ENCODE data around the gene ANKRD12.

The ANKRD12 gene

DNA sequence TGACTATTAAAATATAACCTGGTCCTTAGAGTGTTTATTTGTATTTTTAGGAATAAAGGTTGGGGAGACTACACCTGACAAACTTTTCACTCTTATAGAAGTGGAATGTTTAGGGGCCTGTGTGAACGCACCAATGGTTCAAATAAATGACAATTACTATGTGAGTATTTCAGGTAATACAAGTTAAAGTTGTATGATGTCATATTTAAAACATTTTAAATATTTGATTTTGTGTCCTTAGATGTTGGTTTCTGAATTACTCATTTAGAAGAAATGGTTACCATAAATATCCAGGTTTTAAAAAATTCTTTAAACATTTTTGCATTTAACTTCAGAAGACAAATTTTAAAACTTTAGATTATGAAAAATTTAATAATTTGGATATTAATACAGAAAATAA is 11.8 kb upstream of the ANKRD12 start:
- Histone ChIP-seq H3K4me3 (ENCODE audit: low read length) (no peak overlapping the region), H3K4me1 (ENCODE audit: low read length) (peaks cover 30% of the 10 kb centered on the region)

DNA sequence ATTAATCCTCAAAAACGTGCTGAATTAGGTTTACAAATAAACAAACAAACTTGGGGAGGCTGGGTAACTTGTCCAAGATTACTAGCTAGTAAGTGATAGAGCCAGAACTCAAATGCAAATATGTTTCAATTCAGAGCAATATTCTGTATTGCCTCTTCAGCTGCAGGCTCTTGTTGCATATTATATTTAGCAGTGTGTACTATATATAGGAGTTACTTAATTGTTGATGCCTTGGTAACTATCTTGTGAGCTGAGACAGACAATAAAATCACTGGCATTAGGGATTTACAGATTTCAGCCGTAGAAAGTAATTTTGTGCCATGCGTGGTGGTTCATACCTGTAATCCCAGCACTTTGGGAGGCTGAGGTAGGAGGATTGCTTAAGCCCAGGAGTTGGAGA is 10.2 kb upstream of the ANKRD12 start:
- Histone ChIP-seq H3K4me2 (ENCODE audit: low read length) (no peak overlapping the region), H3K9ac (ENCODE audit: low read length) (no peak overlapping the region), H3K79me2 (ENCODE audit: low read length) (peaks cover 99% of the 10 kb centered on the region), H3K27ac (ENCODE audit: low read length) (no peak overlapping the region), H3K27me3 (ENCODE audit: low read depth, low read length) (no peaks in the 10 kb centered on the region), H3K4me1 (ENCODE audit: low read length) (peaks cover 14% of the 10 kb centered on the region), H4K20me1 (ENCODE audit: insufficient read depth, low read length) (peaks cover 30% of the 10 kb centered on the region), H3K4me3 (ENCODE audit: low read length) (no peak overlapping the region), H3K36me3 (replicated peaks; ENCODE audit: low read depth, low read length) (peaks cover 72% of the 10 kb centered on the region), H2AFZ (ENCODE audit: low read depth, low read length) (no peak overlapping the region), H3K9me3 (ENCODE audit: insufficient read depth, low read length) (no peaks in the 10 kb centered on the region)
- TF ChIP-seq, protein P1, sequence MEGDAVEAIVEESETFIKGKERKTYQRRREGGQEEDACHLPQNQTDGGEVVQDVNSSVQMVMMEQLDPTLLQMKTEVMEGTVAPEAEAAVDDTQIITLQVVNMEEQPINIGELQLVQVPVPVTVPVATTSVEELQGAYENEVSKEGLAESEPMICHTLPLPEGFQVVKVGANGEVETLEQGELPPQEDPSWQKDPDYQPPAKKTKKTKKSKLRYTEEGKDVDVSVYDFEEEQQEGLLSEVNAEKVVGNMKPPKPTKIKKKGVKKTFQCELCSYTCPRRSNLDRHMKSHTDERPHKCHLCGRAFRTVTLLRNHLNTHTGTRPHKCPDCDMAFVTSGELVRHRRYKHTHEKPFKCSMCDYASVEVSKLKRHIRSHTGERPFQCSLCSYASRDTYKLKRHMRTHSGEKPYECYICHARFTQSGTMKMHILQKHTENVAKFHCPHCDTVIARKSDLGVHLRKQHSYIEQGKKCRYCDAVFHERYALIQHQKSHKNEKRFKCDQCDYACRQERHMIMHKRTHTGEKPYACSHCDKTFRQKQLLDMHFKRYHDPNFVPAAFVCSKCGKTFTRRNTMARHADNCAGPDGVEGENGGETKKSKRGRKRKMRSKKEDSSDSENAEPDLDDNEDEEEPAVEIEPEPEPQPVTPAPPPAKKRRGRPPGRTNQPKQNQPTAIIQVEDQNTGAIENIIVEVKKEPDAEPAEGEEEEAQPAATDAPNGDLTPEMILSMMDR (IDR thresholded peaks at IDR 0.05; ENCODE audit: low read depth, low read length), result no peak
- no peak for TF ChIP-seq EZH2phosphoT487 (IDR thresholded peaks at IDR 0.05; ENCODE audit: low read depth)

More for the DNA sequence above, 11.8 kb upstream of the ANKRD12 start:
- H3K79me2 ChIP-seq (ENCODE audit: low read length), result peaks cover 99% of the 10 kb centered on the region
- H3K9me3 ChIP-seq (ENCODE audit: insufficient read depth, low read length), result no peaks in the 10 kb centered on the region
- H3K4me2 ChIP-seq (ENCODE audit: low read length), result no peak overlapping the region
- no peak overlapping the region for H3K9ac ChIP-seq (ENCODE audit: low read length)
- no peaks in the 10 kb centered on the region for H3K27me3 ChIP-seq (ENCODE audit: low read depth, low read length)
- peaks cover 64% of the 10 kb centered on the region for H3K36me3 ChIP-seq (replicated peaks; ENCODE audit: low read depth, low read length)
- H2AFZ ChIP-seq (ENCODE audit: low read depth, low read length), result no peak overlapping the region
- 0 out of 2 replicates have a peak overlapping the region, but pooled peaks have one; percentile 12 for H3K27ac ChIP-seq (ENCODE audit: low read length)
- TF ChIP-seq EZH2phosphoT487 (IDR thresholded peaks at IDR 0.05; ENCODE audit: low read depth), result no peak
- TF ChIP-seq, protein P1 (IDR thresholded peaks at IDR 0.05; ENCODE audit: low read depth, low read length), result no peak
- peaks cover 20% of the 10 kb centered on the region; the same call in 1 of the 2 replicates for H4K20me1 ChIP-seq (ENCODE audit: insufficient read depth, low read length)

DNA sequence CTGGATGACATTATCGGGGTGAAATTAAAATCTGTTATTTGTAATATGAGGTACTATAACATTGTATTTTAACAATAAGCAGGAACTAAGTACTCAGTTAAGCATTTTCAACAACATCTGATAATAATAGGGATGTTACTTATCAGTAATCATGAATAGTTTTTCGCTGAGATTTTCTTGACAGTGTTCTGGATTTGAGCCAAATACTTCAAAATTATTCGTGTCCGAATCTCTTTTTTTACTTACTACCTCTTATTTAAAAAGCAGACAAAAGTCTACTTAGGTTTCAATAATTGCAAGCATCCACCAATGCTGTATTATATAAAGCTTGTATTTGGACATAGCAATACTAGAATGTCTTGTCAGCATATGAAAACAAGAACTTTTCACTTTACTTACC is 6.4 kb upstream of the ANKRD12 start:
- Histone ChIP-seq H3K9me3 (ENCODE audit: insufficient read depth, low read length) (no peaks in the 10 kb centered on the region), H3K4me3 (ENCODE audit: low read length) (no peak overlapping the region), H3K79me2 (ENCODE audit: low read length) (peaks cover 100% of the 10 kb centered on the region), H3K27me3 (ENCODE audit: low read depth, low read length) (no peaks in the 10 kb centered on the region), H3K27ac (ENCODE audit: low read length) (no peak overlapping the region), H3K4me2 (ENCODE audit: low read length) (no peak overlapping the region), H3K9ac (ENCODE audit: low read length) (no peak overlapping the region), H2AFZ (ENCODE audit: low read depth, low read length) (no peak overlapping the region), H4K20me1 (ENCODE audit: insufficient read depth, low read length) (peaks cover 22% of the 10 kb centered on the region), H3K4me1 (ENCODE audit: low read length) (peaks cover 29% of the 10 kb centered on the region), H3K36me3 (replicated peaks; ENCODE audit: low read depth, low read length) (peaks cover 61% of the 10 kb centered on the region)
- TF ChIP-seq EZH2phosphoT487 (IDR thresholded peaks at IDR 0.05; ENCODE audit: low read depth), result no peak
- TF ChIP-seq, protein P1 (IDR thresholded peaks at IDR 0.05; ENCODE audit: low read depth, low read length), result no peak

DNA sequence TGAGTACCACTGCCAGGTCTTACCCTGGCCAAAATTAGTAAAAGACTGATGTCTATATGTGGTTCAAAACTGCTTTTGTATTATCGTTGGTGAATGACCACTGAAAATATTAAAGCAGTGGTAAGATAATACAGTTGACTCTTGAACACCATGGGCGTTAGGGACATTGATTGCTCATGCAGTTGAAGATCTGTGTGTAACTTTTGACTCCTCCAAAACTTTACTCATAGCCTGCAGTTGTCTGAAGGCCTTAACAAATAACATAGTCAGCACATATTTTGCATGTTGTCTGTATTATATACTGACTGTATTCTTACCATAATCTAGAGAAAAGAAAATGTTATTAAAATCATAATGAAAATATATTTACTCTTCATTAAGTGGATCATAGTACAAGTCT is 5.8 kb upstream of the ANKRD12 start:
- H3K9me3 ChIP-seq (ENCODE audit: insufficient read depth, low read length), result no peaks in the 10 kb centered on the region
- no peak overlapping the region for H3K4me2 ChIP-seq (ENCODE audit: low read length)
- peaks cover 20% of the 10 kb centered on the region for H4K20me1 ChIP-seq (ENCODE audit: insufficient read depth, low read length)
- no peak overlapping the region for H3K27ac ChIP-seq (ENCODE audit: low read length)
- peaks cover 100% of the 10 kb centered on the region for H3K79me2 ChIP-seq (ENCODE audit: low read length)
- H3K27me3 ChIP-seq (ENCODE audit: low read depth, low read length), result no peaks in the 10 kb centered on the region
- no peak overlapping the region for H3K4me3 ChIP-seq (ENCODE audit: low read length)
- H3K4me1 ChIP-seq (ENCODE audit: low read length), result peaks cover 31% of the 10 kb centered on the region
- no peak overlapping the region for H3K9ac ChIP-seq (ENCODE audit: low read length)
- no peak overlapping the region for H2AFZ ChIP-seq (ENCODE audit: low read depth, low read length)
- H3K36me3 ChIP-seq (replicated peaks; ENCODE audit: low read depth, low read length), result peaks cover 60% of the 10 kb centered on the region
- TF ChIP-seq, protein P1 (IDR thresholded peaks at IDR 0.05; ENCODE audit: low read depth, low read length), result no peak
- no peak for TF ChIP-seq EZH2phosphoT487 (IDR thresholded peaks at IDR 0.05; ENCODE audit: low read depth)
